Measurements from ENCODE around the gene POTEM.
"Not testable (repeated sequence)": the region's sequence is repeated elsewhere in the genome, so short reads cannot be mapped to it uniquely, and the experiment has no call there.

Gene POTEM

GRCh38 chr14:18967134-18967533, at the start of gene POTEM:
Gene POTEM (plus strand): TSS chr14:18967434. CDS start chr14:18967486, 52 bp downstream.
- not testable (repeated sequence) for FAIRE-seq

GRCh38 chr14:18918345-18918744, 48.9 kb upstream of the POTEM start:
- not testable (repeated sequence) for FAIRE-seq; DNase-seq (ENCODE audit: insufficient read length, low spot score)

More at GRCh38 chr14:18967134-18967533, at the start of gene POTEM:
- not testable (repeated sequence) for DNase-seq (ENCODE audit: insufficient read length, low spot score)

GRCh38 chr14:18920052-18920451, 47.2 kb upstream of the POTEM start:
- not testable (repeated sequence) for DNase-seq (ENCODE audit: insufficient read length, low spot score)

GRCh38 chr14:18921055-18921701, 46.1 kb upstream of the POTEM start:
- DNase-seq (ENCODE audit: insufficient read length, low spot score); FAIRE-seq: not testable (repeated sequence)

More at GRCh38 chr14:18920052-18920451, 47.2 kb upstream of the POTEM start:
- not testable (repeated sequence) for FAIRE-seq

- FAIRE-seq; DNase-seq (ENCODE audit: insufficient read length, low spot score): not testable (repeated sequence)
These were observed 30.4 kb upstream of the POTEM start for GRCh38 chr14:18936848-18937247.

GRCh38 chr14:18938733-18939132, 28.5 kb upstream of the POTEM start:
- not testable (repeated sequence) for FAIRE-seq; DNase-seq (ENCODE audit: insufficient read length, low spot score)

- FAIRE-seq; DNase-seq (ENCODE audit: insufficient read length, low spot score): not testable (repeated sequence)
These were observed 17.3 kb upstream of the POTEM start for GRCh38 chr14:18949939-18950338.

GRCh38 chr14:18953085-18953484, 14.1 kb upstream of the POTEM start:
- not testable (repeated sequence) for FAIRE-seq; DNase-seq (ENCODE audit: insufficient read length, low spot score)

- FAIRE-seq; DNase-seq (ENCODE audit: insufficient read length, low spot score): not testable (repeated sequence)
These were observed 11.4 kb upstream of the POTEM start for GRCh38 chr14:18955816-18956215.

- DNase-seq (ENCODE audit: insufficient read length, low spot score); FAIRE-seq: not testable (repeated sequence)
These were observed 5.7 kb upstream of the POTEM start for GRCh38 chr14:18961576-18961975.

- not testable (repeated sequence) for FAIRE-seq; DNase-seq (ENCODE audit: insufficient read length, low spot score)
These were observed 5.1 kb upstream of the POTEM start for GRCh38 chr14:18962143-18962542.

- DNase-seq (ENCODE audit: insufficient read length, low spot score); FAIRE-seq: not testable (repeated sequence)
These were observed 4.0 kb upstream of the POTEM start for GRCh38 chr14:18963276-18963675.

- FAIRE-seq; DNase-seq (ENCODE audit: insufficient read length, low spot score): not testable (repeated sequence)
These were observed 2.4 kb upstream of the POTEM start for GRCh38 chr14:18964878-18965277.

- DNase-seq (ENCODE audit: insufficient read length, low spot score); FAIRE-seq: not testable (repeated sequence)
These were observed 35.3 kb downstream of the POTEM start for GRCh38 chr14:19002566-19002965.

GRCh38 chr14:19006490-19006889, 39.3 kb downstream of the POTEM start:
- FAIRE-seq; DNase-seq (ENCODE audit: insufficient read length, low spot score): not testable (repeated sequence)

GRCh38 chr14:19007678-19008077, 40.4 kb downstream of the POTEM start:
- DNase-seq (ENCODE audit: insufficient read length, low spot score); FAIRE-seq: not testable (repeated sequence)

GRCh38 chr14:19011029-19011428, 43.8 kb downstream of the POTEM start:
- FAIRE-seq; DNase-seq (ENCODE audit: insufficient read length, low spot score): not testable (repeated sequence)

- DNase-seq (ENCODE audit: insufficient read length, low spot score); FAIRE-seq: not testable (repeated sequence)
These were observed 44.5 kb downstream of the POTEM start for GRCh38 chr14:19011703-19012102.

GRCh38 chr14:19015185-19015584, 48.0 kb downstream of the POTEM start:
- not testable (repeated sequence) for DNase-seq (ENCODE audit: insufficient read length, low spot score); FAIRE-seq

GRCh38 chr14:19025080-19025589, 57.9 kb downstream of the POTEM start:
- not testable (repeated sequence) for DNase-seq (ENCODE audit: insufficient read length, low spot score); FAIRE-seq

- FAIRE-seq; DNase-seq (ENCODE audit: insufficient read length, low spot score): not testable (repeated sequence)
These were observed 59.6 kb downstream of the POTEM start for GRCh38 chr14:19026649-19027351.

Measured in GM19239 (cell line).